ENCODE measurements around the gene CR1L. TPM values are rescaled to one million over a fixed set of nuclear protein-coding genes. Genes with fewer than 3 reads are reported as not detected.

The CR1L gene
- total and polyA plus RNA-seq, 9 of the 15 experiments (the other 6 are each of a cell fraction or from before 2014, with no cell fraction given), result 10.1 to 74.8 (median 34.3) TPM

- TF ChIP-seq ZNF398 (CRISPR knock-in tag; IDR thresholded peaks at IDR 0.05) (no peak), KHSRP (IDR thresholded peaks at IDR 0.05) (0 out of 2 replicates have a peak, but pooled peaks have one; percentile 29), HDAC6 (IDR thresholded peaks at IDR 0.05; ENCODE audit: low read depth, low read length) (no peak), TCF15 (CRISPR knock-in tag; IDR thresholded peaks at IDR 0.05) (no peak), NCOA6 (IDR thresholded peaks at IDR 0.05) (no peak), CCNT2 (IDR thresholded peaks at IDR 0.05; ENCODE audit: borderline replicate concordance, extremely low read depth, insufficient read length, low read depth, low read length) (peak; percentile 30), BHLHE40 (IDR thresholded peaks at IDR 0.05; ENCODE audit: low read length) (peak; percentile 43; the same call in 1 of the 2 replicates), YY1 (IDR thresholded peaks at IDR 0.05; ENCODE audit: borderline replicate concordance in 1 of 3, control insufficient read depth in 1 of 3, extremely low read depth in 1 of 3, insufficient read depth in 3 of 3, insufficient read length in 1 of 3, insufficient replicate concordance in 2 of 3, low read depth in 1 of 3, low read length in 2 of 3) (no peak), ZNF277 (CRISPR knock-in tag; IDR thresholded peaks at IDR 0.05; ENCODE audit: borderline replicate concordance) (no peak), MITF (IDR thresholded peaks at IDR 0.05) (no peak), POLR2AphosphoS5 (IDR thresholded peaks at IDR 0.05; ENCODE audit: control insufficient read depth, insufficient read depth, low read depth, low read length) (peak; percentile 78), ZNF77 (CRISPR knock-in tag; IDR thresholded peaks at IDR 0.05) (no peak), ZBED1 (IDR thresholded peaks at IDR 0.05) (no peak), ZNF124 (CRISPR knock-in tag; IDR thresholded peaks at IDR 0.05) (no peak), ZNF699 (CRISPR knock-in tag; IDR thresholded peaks at IDR 0.05; ENCODE audit: insufficient replicate concordance) (no peak)
Observed at GRCh38 chr1:207745839-207746767, 101.2 kb downstream of the CR1L start (continued).

Data from K562 (cell line).